ENCODE measurements around the gene EPS8.

DNA sequence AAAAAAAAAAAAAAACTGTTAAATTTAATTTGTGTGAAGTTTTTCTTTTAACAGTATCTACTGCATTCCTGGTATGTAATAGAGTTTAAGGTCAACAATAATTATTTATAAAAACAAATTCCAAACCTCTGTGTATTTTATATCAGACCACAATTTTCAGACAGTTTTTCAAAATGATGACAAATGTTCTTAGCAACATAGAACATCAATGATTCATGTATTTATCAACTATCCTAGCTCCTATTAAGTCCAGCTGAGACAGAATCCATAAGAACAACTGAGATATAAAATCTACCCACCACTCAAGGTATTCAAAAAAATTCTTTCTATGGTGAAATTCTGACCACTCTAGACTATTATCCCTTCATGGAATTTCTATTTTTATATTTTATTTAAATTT lies 144.5 kb downstream of the EPS8 start:
- TF ChIP-seq GATA2 (IDR thresholded peaks at IDR 0.05; ENCODE audit: low read depth, low read length) = no peak
- no peak for TF ChIP-seq GATA3 (IDR thresholded peaks at IDR 0.05; ENCODE audit: low read depth, low read length)

Measured in SH-SY5Y (cell line).